HG03469 (cell line): ENCODE data around the gene MSL3B.

ENCODE experiments used
- ATAC-seq: cut with Tn5 transposase; IDR thresholded peaks from one replicate; pipeline ENCODE4 v1.9.1; 2021; ENCODE audit warnings: mild to moderate bottlenecking, moderate library complexity, moderate number of reproducible peaks; ENCODE audit not compliant: unreplicated experiment

Gene MSL3B

DNA sequence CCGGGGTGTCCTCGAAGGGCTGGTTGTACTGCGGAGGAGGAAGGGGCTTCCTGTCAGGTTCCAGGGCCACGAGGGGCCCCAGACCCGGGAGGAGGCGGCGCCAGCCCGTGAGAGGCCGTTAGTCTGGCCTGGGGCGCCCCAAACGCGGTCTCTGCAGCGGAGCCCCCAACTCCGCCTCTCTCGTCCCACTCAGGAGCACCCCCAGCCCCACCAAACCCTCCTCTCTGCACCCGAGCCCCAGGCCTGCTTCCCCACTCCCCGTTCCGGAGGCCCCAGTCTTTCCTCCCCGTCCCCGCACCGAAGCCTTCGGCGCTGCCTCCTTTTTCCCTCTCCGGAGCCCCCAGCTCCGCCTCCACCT lies 14.3 kb downstream of the MSL3B start:
- no peak for ATAC-seq

GRCh38 chr2:233853353-233853752 lies 14.8 kb downstream of the MSL3B start:
- no peak for ATAC-seq

DNA sequence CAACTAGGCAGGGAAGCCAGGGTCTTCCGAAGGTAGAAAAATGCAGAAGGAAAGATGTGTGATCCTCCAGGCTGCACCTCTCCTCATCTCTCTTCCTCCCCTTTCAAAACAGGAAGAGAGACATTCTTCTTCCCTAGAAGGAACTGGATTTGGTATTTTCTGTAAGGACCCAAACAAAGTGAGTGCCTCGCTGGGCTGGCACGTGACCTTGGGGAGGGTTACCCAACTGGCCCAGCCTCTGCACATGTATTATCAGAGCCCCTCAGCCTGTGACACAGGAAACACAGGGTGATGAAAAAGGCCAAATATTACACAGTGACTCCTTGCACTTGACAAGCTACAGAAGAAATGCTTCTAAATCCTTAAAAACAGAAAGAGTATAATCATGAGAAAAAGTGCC lies 16.1 kb downstream of the MSL3B start:
- no peak for ATAC-seq

DNA sequence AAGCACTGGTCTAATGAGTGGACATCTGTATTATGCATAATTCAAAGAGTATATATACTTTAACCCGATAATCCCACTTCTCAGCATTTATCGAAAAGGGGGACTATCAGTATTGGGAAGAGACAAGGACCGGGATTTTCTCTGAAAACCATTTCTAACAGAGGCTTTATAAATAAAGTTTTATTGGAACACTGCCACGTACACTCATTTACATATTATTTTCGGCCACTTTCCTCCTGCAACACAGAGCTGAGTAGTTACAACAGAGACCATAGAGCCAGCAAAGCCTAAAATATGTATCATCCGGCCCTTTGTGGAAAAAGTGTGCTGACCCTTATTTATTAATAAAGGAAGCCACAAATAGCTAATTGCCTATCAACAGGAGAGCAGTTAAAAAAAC lies 17.0 kb downstream of the MSL3B start:
- ATAC-seq: no peak

GRCh38 chr2:233850745-233851144 lies 17.4 kb downstream of the MSL3B start:
- ATAC-seq: no peak

- no peak for ATAC-seq
Measured at GRCh38 chr2:233849607-233850271, 18.4 kb downstream of the MSL3B start.

DNA sequence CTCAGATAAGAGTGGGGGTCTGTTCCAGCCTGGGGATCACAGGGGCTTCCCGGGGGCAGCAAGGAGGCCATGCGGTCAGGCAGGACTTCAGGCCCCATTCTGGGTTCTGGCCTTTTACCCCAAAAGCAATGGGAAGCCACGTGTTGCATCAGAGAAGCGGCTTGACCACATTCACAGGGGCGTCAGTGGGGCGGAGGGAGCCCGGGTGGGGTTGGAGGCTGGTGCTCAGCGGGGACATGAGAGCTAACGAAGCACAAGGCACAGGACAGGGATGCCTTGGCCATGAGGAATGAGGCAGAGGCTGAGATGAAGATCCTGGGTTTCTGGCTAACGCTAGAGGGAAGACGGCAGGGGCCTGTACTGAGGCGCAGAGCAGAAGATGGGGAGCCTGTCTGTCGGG lies 19.9 kb downstream of the MSL3B start:
- ATAC-seq: no peak

DNA sequence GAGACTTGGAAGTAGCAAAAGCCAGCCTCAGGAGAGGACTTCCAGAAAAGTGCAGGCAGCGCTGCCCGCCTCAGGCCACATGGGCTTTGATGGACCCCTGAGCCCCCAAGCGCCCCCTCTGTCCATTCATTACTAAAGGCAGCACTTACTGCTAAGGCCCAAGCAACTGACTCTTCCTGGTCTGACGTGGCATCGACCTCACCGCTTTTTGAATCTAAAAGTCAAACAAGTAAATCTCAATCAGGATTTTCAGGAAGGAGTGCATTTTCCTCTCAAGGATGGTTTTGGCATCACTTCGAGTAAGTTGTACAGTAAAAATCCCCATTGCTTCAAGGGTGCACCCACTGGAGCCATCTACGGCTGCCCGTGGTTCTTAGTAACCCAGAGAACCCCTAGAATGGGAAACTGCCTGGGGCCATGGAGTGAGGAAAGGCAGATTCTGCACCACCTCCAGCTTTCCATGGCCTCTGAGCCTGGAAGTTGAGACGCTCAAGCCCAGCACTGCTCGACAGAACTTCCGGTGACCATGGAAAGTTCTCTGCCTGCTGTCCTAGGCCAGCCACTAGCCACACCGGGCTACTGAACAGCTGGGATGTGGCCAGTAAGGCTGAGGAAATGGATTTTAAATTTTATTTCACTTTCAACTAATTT lies 20.8 kb downstream of the MSL3B start:
- ATAC-seq: no peak

DNA sequence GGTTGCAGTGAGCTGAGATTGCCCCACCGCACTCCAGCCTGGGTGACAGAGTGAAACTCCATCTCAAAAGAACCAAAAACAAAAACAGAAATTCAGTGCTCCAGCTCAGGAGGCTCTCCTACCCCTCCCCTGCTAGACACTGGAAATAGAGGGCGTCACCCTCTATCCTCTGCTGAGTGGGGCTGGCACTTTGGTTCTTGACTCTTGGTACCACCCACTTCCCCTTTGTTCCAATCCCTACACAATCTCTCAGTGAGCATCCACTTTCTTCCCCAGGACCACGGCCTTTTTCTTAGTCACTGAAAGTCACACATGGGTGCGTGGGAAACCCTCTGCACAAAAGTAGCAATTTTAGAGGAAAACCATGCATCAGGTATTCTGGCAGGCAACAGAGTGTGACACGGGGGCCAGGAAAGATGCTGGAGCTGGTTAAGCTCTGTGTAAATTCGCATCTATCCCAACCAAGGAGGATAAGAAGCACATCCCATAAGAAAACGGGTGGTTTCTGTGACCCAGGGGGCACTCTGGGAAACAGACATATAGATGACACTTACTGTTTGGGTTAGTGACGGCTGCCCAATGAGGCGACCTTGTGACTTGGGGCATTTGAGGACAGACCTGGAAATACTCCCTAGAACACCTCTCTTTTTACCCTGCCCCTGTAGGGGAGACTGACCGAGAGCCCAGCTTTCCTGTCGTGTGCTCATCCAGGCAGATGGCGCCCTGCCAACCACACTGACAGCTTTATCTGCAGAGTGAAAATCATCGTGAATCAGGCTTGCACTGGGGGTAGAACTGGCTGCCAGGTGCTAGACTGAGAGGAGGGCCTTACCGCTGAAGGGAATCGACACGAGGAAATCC lies 21.6 kb downstream of the MSL3B start:
- no peak for ATAC-seq

DNA sequence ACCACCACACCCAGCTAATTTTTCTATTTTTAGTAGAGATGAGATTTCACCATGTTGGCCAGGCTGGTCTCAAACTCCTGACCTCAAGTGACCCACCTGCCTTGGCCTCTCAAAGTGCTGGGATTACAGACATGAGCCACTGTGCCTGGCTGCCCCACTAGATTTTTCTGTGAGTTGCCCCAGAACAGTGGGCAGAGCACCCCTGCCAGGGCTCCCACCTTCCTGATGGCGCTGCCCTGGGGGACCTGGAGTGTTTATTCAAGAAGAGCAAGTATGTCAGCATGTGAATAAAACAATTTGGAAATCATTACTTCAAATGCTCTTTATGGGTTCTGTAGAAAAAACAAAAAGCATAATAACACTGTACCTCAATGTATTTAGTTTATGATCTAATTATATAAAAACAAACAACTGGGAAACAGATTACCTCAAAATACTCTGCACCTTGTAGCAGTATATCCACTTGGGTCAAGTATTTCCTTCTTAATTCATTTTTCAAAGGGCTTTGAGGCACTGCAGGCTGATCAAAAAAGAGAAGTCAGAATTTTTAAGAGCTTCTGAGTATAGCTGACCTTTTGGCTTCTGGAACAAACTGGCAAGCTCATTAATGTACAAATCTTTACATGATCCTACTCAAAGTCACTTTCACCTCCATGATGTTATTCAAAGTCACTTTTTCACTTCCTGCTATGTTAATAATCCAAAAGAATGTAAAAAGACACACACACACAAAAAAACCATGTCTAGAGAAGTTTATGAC lies 22.7 kb downstream of the MSL3B start:
- no peak for ATAC-seq

GRCh38 chr2:233844836-233845235 lies 23.4 kb downstream of the MSL3B start:
- no peak for ATAC-seq

GRCh38 chr2:233844064-233844807 lies 23.9 kb downstream of the MSL3B start:
- no peak for ATAC-seq

GRCh38 chr2:233841183-233841582 lies 27.0 kb downstream of the MSL3B start:
- no peak for ATAC-seq

GRCh38 chr2:233840520-233840919 lies 27.7 kb downstream of the MSL3B start:
- no peak for ATAC-seq

- ATAC-seq: no peak
Measured at GRCh38 chr2:233839447-233839820, 28.8 kb downstream of the MSL3B start.

DNA sequence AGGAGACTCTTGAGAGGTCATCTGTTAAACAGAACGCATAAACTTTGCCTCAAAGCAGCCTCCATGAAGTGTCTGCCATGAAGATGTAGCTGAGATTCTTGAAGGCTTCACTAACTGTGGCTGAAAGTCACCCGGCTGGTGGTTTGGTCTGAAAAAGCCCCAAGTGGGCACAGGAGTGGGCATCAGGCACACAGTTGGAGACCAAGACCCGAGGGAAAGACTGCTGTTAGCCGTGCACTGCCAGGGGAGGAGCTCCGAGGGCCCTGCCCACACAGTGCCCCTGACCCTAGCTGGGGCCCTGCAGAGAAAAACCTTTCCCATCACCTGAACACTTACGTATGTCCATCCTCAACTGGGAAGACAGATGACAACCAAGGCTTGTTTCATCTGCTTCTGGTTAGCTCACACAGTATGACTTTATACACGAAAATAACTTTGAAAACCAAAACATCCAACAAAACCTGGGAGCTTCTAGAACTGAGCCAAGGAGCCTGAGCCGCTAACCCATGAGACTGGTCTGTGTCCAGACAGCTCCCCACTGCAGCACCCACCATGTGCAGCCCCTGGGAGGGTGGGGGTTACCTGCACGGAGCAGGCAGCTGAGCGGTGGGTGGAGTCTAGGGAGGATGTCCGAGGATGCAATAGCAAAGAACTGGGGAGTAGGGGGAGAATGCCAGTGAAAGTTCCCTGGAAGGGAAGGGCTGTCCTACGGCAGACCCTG lies 29.3 kb downstream of the MSL3B start:
- ATAC-seq: no peak

GRCh38 chr2:233838251-233838650 lies 29.9 kb downstream of the MSL3B start:
- ATAC-seq: no peak

GRCh38 chr2:233837694-233838229 lies 30.4 kb downstream of the MSL3B start:
- ATAC-seq: no peak

DNA sequence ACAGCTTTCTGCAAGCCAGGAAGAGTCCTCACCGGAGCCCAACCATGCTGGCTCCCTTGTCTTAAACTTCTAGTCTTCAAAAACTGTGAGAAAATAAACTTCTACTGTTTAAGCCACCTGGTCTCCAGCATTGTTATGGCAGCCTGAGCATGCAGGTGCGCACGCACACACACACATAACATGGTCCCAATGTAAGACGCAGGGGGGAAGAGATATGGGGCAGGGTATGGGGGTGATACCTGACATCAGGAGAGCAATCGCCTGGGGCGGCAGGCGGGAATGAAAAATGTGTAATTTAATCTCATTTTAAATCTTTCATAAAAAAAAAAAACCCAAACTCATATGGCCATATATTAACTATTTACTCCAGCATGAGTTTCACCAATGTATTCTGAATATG lies 31.8 kb downstream of the MSL3B start:
- no peak for ATAC-seq
